GM12874 (cell line): ENCODE measurements around the gene RPL18A.

Experiments used
- TF ChIP-seq, protein P1 (sequence below): IDR thresholded peaks from 2 replicates; pipeline ENCODE4 v1.5.1; 2011; ENCODE audit warnings: low read depth, mild to moderate bottlenecking, control low read depth, low read length, moderate library complexity; ENCODE audit not compliant: insufficient read depth

RPL18A gene

GRCh38 chr19:17883627-17884410 lies 24.1 kb downstream of the RPL18A start:
- TF ChIP-seq, protein P1, sequence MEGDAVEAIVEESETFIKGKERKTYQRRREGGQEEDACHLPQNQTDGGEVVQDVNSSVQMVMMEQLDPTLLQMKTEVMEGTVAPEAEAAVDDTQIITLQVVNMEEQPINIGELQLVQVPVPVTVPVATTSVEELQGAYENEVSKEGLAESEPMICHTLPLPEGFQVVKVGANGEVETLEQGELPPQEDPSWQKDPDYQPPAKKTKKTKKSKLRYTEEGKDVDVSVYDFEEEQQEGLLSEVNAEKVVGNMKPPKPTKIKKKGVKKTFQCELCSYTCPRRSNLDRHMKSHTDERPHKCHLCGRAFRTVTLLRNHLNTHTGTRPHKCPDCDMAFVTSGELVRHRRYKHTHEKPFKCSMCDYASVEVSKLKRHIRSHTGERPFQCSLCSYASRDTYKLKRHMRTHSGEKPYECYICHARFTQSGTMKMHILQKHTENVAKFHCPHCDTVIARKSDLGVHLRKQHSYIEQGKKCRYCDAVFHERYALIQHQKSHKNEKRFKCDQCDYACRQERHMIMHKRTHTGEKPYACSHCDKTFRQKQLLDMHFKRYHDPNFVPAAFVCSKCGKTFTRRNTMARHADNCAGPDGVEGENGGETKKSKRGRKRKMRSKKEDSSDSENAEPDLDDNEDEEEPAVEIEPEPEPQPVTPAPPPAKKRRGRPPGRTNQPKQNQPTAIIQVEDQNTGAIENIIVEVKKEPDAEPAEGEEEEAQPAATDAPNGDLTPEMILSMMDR, result no peak

GRCh38 chr19:17886515-17886914 lies 26.8 kb downstream of the RPL18A start:
- TF ChIP-seq, protein P1, result no peak

GRCh38 chr19:17888260-17888659 lies 28.6 kb downstream of the RPL18A start:
- TF ChIP-seq, protein P1, result no peak

GRCh38 chr19:17889609-17890214 lies 30.0 kb downstream of the RPL18A start:
- TF ChIP-seq, protein P1, result no peak

DNA sequence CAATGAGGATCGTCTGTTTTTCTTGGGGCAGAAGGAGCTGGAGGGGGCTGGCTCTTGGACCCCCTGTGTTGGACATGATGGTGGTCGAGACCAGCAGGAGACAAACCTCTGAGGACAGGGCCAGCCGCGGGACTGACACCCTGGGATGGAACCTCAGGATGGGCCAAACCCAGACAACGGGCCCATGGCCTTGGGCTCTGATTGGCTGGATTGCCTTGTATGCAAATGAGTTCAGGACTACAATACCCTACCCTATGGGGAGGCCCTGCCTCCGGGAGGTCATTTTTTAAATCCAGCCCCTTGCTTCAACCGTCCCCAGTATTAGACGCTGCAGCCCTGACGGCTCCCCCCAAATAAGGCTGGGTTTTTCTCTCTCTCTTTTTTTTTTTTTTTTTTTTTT lies 34.1 kb downstream of the RPL18A start:
- TF ChIP-seq, protein P1, result no peak

DNA sequence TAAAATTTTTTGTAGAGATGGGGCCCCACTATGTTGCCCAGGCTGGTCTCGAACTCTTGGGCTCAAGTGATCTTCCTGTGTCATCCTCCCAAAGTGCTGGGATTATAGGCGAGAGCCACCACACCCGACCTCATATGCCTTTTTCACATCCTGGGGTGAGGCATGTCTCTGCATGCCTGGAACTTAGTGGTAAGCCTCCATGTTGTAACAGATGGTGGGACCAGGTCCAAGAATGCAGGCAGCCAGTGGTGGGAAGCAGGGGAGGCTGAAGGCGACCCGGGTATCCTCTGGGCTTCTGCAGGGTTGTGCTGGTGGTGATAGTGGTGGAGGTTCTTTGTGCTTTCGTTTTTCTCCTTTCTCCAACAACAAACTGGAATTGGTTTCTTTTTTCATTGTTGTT lies 43.0 kb downstream of the RPL18A start:
- TF ChIP-seq, protein P1, result no peak

GRCh38 chr19:17908244-17908643 lies 48.5 kb downstream of the RPL18A start:
- TF ChIP-seq, protein P1, result no peak
